IPS-11a (cell line): Measurements from ENCODE around the gene ASIC5.
"Not testable (repeated sequence)": the region's sequence is repeated elsewhere in the genome, so short reads cannot be mapped to it uniquely, and the experiment has no call there.

Experiments
- H3K4me3 ChIP-seq: one replicate; pipeline ENCODE4 v1.5.1; 2013; ENCODE audit warnings: low read depth, low read length, control low read depth

Gene ASIC5

GRCh38 chr4:155802190-155802959, 63.7 kb downstream of the ASIC5 start:
- H3K4me3 ChIP-seq, result no peak overlapping the region

GRCh38 chr4:155800685-155801343, 65.3 kb downstream of the ASIC5 start:
- no peak overlapping the region for H3K4me3 ChIP-seq

DNA sequence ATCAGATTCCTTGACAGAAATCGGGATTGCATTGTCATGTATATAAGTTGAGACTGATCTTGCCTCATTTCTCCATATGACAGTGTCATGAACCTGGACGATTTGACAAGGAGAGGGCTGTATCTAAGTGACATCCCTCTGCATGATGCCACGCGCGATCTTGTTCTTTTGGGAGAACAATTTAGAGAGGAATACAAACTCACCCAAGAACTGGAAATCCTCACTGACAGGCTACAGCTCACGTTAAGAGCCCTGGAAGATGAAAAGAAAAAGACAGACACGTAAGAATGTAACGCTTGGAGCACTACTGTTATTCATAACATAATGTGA, 66.3 kb downstream of the ASIC5 start:
- H3K4me3 ChIP-seq, result no peak overlapping the region

DNA sequence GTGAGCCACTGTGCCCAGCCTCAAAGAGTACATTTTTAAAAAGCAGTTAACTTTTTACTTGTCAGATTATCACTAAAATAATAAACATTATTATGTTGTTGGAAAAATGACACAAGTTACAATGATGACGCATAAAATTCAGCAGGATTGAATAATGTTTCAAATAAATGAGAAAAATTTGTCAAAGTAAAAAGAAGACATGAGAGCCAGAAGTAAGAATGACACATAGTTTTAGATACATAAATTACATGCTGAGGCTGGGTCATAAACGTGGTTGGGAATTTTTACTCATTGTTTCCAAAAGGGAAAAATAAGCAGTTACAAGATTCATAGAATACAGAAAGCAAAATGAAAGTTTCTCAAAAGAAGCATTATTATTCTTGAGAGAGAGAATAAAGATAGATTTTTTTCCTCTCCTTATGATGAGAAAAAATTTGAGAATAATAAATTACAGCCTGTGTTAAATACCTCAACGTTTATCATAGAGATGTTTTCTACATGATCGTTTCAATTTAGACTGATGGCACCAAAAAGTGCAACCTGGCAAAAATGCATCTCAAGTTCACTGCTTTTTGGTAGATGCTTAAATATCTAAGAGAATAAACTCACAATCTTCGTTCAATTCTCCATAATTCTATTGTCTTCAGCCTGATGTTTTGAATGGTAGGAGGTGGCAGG, 66.8 kb downstream of the ASIC5 start:
- no peak overlapping the region for H3K4me3 ChIP-seq

DNA sequence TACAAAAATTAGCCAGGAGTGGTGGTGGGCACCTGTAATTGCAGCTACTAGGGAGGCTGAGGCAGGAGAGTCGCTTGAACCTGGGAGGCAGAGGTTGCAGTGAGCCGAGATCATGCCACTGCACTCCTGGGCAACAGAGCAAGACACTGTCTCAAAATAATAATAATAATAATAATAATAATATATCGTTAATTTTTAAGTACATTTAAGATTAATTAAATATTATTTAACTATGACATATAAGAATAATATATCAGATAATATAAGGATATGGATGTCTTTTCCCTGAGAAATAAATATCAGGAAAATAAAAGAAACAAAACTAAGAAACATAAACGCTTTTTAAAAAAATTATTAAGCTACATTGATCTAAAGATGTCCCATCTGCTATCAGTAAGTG, 68.5 kb downstream of the ASIC5 start:
- H3K4me3 ChIP-seq, result not testable (repeated sequence)

GRCh38 chr4:155795991-155796390, 70.1 kb downstream of the ASIC5 start:
- no peak overlapping the region for H3K4me3 ChIP-seq

DNA sequence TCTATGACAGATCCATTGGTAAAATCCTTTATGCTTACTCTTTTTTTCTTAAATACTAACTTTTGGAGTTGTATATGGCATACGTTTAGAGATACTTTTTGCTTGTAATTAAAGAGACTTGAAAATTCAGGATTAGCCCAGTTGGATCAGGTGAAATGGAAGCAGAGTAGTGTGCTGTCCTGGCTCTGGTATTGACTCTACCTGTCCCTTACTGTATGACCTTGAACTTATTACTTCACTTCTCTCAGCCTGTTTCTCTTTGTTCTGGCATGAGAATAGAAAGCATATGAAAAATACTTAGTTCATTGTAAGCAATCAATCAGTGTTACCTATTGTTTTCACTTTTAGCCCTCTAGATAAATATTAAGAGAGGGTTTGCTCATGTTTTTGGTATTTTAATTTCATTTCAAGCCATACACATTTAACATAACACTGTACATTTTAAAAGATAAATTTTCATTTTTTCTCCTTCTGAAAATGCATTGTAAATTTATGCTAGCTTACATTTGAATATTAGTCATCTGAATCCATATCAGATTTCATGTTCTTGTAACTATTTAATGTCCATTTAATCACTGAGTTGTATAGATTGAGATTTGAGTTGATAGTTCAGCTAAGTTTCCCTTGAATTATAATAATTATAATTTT, 71.4 kb downstream of the ASIC5 start:
- H3K4me3 ChIP-seq, result no peak overlapping the region

GRCh38 chr4:155789982-155790381, 76.1 kb downstream of the ASIC5 start:
- H3K4me3 ChIP-seq, result no peak overlapping the region

DNA sequence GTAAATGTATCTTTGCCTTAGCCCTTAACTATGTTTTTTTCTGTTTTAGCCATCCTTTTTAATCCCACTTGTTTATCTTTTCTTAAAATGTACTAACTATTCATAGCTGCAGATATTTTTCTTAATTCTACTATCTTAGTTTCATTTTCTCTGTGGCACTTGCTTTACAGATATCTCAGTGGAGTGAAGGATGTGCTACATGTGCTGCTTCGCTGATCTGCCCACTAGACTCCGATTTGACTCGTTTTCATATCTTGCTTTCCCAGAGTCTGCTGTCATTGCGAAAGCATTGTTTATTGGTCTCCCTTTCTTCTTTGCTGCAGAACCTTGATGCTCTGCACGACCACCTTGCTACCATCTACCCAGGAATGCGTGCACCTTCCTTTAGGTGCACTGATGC, 76.7 kb downstream of the ASIC5 start:
- no peak overlapping the region for H3K4me3 ChIP-seq

DNA sequence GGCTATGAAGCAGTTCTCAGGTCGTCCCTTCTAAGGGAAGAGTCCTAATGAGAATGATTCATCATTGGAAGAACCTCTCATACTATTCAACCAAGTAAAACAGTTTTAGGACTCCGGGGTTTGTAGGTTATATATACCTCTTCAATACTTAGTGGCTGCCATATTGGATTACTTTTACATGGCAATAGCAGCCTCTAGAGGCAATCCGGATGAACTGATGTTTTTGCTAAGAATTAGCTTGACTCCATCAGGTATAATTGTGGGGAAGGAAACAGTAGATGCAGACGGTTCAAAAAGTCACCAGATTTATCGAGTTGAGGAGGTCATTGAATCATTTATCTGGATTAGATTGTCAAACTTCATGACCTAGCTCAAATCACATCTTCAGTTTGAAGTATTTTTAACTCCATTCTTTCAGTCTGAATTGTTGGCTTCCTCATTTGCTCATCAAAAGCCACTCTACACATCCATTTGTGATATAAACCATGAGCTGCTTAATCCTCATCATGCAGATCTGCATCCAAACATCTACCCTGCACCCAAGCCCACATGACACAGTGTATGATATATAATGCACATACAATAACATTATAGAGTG, 78.9 kb downstream of the ASIC5 start:
- H3K4me3 ChIP-seq, result no peak overlapping the region

DNA sequence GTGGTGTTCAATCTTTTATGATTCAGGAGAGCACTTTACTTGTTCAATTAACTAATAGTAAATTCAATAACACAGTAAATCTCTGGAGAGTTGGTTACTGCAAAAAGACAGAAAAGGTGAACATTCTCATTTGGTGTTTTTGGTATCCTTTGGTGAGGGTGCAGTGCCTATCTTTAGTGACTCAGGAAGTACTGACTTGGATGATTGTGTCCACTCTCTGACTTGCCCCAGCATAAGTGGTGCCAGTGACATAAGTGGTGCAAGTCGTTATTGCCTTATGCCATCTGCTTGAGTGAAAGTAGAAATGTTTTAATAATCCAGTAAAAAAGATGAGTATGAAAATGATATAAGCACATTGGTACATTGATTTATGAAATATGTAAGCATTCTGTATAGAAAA, 80.2 kb downstream of the ASIC5 start:
- no peak overlapping the region for H3K4me3 ChIP-seq

DNA sequence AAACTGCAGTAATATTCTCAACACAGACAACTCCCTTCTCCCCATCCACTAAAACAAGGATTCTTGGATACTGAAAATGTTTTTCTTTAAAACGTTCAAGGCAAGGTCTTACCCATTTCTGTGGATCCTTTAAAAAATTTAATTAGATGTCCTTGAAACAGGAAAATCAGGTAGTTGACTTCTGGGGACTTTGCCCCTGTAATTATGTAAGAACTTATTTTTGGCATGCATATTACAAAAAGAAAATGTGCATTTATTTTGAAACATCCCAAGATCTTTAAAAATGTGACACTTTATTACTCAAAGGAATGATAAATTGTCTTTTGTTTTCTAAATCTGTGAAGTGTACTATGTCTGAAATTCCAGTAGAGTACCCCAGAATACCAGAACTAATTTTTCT, 81.4 kb downstream of the ASIC5 start:
- H3K4me3 ChIP-seq, result no peak overlapping the region

DNA sequence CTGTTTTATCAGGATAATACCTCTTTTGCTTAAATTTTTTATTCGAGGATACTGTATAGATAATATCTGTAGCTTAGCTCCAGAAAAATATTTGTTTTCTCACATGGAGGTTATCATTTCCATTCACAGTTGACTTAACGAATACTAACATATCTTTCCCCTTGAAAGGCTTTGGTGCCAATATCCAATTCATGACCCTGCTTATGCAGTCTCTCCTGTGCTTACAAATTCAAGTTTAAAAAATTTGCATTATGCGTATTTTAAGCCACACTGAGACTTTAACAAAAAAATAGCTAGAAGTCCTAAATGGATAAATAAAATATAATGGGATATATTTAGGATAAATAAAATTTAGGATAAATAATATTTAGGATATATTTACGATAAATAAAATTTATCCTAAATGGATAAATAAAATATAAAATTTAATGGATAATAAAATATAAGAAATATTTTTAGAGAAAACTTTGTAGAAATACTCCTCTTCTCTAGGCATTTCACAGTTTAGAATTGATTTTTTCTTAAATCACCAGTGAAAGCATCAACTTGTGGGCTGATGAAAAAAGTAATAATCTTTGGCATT, 84.7 kb downstream of the ASIC5 start:
- H3K4me3 ChIP-seq, result no peak overlapping the region

DNA sequence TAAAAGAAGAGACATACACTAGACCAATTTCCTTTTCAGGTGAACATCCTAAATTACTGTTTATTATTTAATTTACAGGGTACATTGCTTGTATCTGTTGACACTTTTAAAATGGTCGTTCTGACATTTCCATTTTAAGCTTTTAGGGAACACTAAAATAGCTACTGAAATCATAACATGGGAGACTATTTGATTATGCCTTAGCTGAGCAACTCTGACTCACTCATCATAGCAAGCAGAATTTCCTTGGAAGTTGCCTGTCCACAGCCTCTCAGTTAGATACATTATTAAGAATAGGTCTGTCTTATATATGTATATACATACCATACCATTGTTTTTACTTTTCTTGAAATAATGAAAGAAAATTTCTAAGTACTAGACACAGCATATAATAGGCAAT, 85.3 kb downstream of the ASIC5 start:
- H3K4me3 ChIP-seq, result no peak overlapping the region
